ENCODE measurements around the gene PCIF1.

The PCIF1 gene

DNA sequence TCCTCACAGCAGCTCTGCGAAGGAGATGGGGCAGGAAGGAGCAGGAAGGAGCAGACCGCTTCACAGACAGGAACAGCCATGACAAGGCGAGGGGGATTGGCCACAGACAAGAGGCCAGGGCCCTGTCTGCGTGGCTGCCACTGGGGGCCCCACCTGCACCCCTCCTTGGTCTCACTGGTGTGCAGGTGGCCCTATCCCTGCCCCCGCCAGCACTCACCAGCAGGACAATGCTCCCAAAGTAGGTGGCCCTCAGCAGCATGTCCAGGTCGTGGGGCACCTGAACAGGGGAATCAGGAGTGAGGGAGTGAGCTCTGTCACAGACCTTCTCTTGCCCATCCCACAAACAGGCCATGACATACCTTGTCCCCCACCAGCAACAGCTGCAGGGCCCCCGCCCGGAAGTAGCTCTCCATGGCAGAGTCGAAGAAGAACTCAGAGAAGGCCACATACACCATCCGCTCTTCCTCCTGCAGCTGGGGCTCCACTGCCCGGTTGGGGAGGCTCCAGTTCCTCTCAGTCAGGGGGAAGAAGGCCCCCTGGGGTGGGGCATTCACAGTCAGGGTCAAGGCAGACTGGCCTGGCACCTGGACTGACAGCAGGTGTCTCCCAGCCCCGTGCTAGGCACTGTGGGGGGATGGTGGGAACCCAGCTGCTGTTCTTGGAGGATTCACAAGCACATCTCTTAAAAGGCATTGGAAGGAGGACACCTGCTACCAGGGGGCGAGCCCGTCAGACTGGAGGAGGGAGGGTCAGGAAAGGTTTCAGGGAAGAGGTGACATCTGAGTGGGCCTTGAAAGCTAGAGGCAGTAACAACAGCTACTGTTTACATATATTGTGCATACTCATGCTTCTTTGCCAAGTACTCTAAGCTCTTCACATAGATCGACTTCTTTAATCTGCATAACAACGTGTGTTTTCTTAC lies 29.6 kb upstream of the PCIF1 start:
- no peak for DNase-seq (ENCODE audit: low spot score)
- peak overlapping the region; percentile 53 for H3K27ac ChIP-seq
- ChIA-PET POLR2A (ENCODE audit: low non-redundant PET) (interaction anchor here (0.5 to 1.2 kb wide), 2 partner anchors 13 to 744 kb away, joined by 4 to 7 read pairs; no protein-coding TSS in a partner anchor), CTCF (interaction anchor here (1.2 to 1.5 kb wide), 2 partner anchors 16 to 66 kb away, joined by 4 to 5 read pairs; no protein-coding TSS in a partner anchor)
- TF ChIP-seq, protein P1, sequence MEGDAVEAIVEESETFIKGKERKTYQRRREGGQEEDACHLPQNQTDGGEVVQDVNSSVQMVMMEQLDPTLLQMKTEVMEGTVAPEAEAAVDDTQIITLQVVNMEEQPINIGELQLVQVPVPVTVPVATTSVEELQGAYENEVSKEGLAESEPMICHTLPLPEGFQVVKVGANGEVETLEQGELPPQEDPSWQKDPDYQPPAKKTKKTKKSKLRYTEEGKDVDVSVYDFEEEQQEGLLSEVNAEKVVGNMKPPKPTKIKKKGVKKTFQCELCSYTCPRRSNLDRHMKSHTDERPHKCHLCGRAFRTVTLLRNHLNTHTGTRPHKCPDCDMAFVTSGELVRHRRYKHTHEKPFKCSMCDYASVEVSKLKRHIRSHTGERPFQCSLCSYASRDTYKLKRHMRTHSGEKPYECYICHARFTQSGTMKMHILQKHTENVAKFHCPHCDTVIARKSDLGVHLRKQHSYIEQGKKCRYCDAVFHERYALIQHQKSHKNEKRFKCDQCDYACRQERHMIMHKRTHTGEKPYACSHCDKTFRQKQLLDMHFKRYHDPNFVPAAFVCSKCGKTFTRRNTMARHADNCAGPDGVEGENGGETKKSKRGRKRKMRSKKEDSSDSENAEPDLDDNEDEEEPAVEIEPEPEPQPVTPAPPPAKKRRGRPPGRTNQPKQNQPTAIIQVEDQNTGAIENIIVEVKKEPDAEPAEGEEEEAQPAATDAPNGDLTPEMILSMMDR (conservative IDR thresholded peaks at IDR 0.05; ENCODE audit: low read depth), result no peak

- peak; percentile 95 for DNase-seq (ENCODE audit: low spot score)
- POLR2A ChIA-PET (ENCODE audit: low non-redundant PET), result interaction anchor here (0.5 to 1.2 kb wide), 2 partner anchors 14 to 743 kb away, joined by 4 to 7 read pairs; no protein-coding TSS in a partner anchor
- TF ChIP-seq, protein P1 (conservative IDR thresholded peaks at IDR 0.05; ENCODE audit: low read depth), result no peak
- CTCF ChIA-PET, result interaction anchor here (1.2 to 1.5 kb wide), 2 partner anchors 17 to 65 kb away, joined by 4 to 5 read pairs; no protein-coding TSS in a partner anchor
- H3K27ac ChIP-seq, result peak overlapping the region; percentile 53
These were observed 28.9 kb upstream of the PCIF1 start for GRCh38 chr20:45905505-45906079.

DNA sequence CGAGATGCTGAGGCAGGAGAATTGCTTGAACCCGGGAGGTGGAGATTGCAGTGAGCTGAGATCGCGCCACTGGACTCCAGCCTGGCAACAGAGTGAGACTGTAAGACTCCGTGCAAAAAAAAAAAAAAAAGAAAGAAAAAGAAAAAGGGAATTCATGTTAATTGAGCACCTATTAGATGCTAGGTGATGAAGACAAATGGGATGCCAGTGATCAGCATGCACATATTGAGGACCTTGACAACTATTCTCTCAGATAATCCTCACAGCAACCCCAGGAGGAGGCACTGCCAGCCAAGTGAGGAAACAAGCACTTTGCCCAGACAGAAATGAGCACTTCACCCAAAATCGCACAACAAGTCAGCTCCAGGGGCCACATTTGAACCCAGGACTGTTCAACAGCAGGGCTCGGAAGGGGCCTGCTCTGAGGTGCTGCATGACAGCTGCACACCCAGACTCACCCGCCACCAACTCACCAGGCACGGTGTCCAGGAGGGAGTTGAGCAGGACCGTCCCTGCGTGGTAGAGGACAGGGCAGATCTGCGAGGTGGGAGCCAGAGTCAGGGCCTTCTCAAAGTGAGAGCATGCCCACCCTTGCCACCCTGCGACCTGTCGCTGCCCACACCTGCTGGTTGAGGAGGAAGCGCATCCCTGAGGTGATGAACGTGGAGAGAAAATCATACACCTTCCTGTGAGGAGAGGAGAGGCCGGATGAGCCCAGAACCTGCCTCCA lies 27.1 kb upstream of the PCIF1 start:
- CTCF ChIA-PET, result interaction anchor here (0.6 to 0.8 kb wide), 2 partner anchors 66 to 1405 kb away, joined by 3 to 6 read pairs; no protein-coding TSS in a partner anchor
- no peak overlapping the region; the same call in 1 of the 2 replicates for H3K27ac ChIP-seq
- TF ChIP-seq, protein P1 (conservative IDR thresholded peaks at IDR 0.05; ENCODE audit: low read depth), result no peak
- POLR2A ChIA-PET (ENCODE audit: low non-redundant PET), result no interaction called here
- no peak for DNase-seq (ENCODE audit: low spot score)

DNA sequence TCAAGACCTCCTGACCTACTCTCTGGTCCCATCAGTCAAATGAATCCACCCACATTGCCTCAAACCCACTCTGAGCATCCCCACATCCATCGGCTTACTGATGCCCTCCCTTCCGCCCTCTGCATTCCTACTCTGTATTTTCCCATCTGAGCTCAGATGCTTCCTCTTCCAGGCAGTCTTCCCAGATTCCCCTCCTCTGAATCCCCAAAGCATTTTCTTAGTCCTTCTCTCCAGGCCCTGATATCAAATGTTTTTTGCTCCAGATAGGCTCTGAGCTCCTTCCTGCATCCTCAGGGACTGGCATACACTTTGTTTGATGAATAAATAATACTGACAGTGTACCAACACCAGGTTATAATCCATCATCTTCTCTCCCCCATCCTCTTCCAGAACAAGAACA lies 26.4 kb upstream of the PCIF1 start:
- POLR2A ChIA-PET (ENCODE audit: low non-redundant PET), result no interaction called here
- TF ChIP-seq, protein P1 (conservative IDR thresholded peaks at IDR 0.05; ENCODE audit: low read depth), result no peak
- no peak for DNase-seq (ENCODE audit: low spot score)
- CTCF ChIA-PET, result interaction anchor here (0.6 kb wide), 1 partner anchor 1405 kb away, joined by 6 read pairs; no protein-coding TSS in a partner anchor
- H3K27ac ChIP-seq, result no peak overlapping the region; the same call in 1 of the 2 replicates

- CTCF ChIA-PET, result interaction anchor here (0.5 to 1.0 kb wide), 3 partner anchors 14 to 191 kb away, joined by 3 to 5 read pairs (median 4); no protein-coding TSS in a partner anchor
- POLR2A ChIA-PET (ENCODE audit: low non-redundant PET), result interaction anchor here (0.6 kb wide), 1 partner anchor 447 kb away, joined by 3 read pairs; no protein-coding TSS in a partner anchor
- peak overlapping the region; percentile 79 for H3K27ac ChIP-seq
These were observed 25.1 kb upstream of the PCIF1 start for GRCh38 chr20:45909336-45909808.

More at GRCh38 chr20:45909336-45909808, 25.1 kb upstream of the PCIF1 start:
- TF ChIP-seq, protein P1 (conservative IDR thresholded peaks at IDR 0.05; ENCODE audit: low read depth), result no peak
- DNase-seq (ENCODE audit: low spot score), result no peak
